Inflammatory macrophage (primary cell): Measurements from ENCODE around the gene LRRC37A.
A peak's percentile ranks its signal among the peaks of the same experiment; 100 is the strongest.
"Not testable (repeated sequence)": the region's sequence is repeated elsewhere in the genome, so short reads cannot be mapped to it uniquely, and the experiment has no call there.

Source experiments
- DNase-seq, 2 donors: peaks; one replicate each; pipeline ENCODE4 v3.0.0-alpha.2; 2020 to 2022

The LRRC37A gene

GRCh38 chr17:46287587-46287986, 7.3 kb upstream of the LRRC37A start:
- not testable (repeated sequence) for DNase-seq

- peak; percentile 78 to 81 for DNase-seq
Observed at GRCh38 chr17:46290906-46291546, 3.9 kb upstream of the LRRC37A start.

GRCh38 chr17:46291618-46292017, 3.3 kb upstream of the LRRC37A start:
- DNase-seq = not testable (repeated sequence)

- DNase-seq = not testable (repeated sequence)
Observed at GRCh38 chr17:46341220-46341619, 46.3 kb downstream of the LRRC37A start.

- not testable (repeated sequence) for DNase-seq
Observed at GRCh38 chr17:46342131-46342530, 47.2 kb downstream of the LRRC37A start.

GRCh38 chr17:46348345-46348744, 53.4 kb downstream of the LRRC37A start:
- not testable (repeated sequence) for DNase-seq

- DNase-seq = not testable (repeated sequence)
Observed at GRCh38 chr17:46349060-46349459, 54.1 kb downstream of the LRRC37A start.

- not testable (repeated sequence) for DNase-seq
Observed at GRCh38 chr17:46353856-46354255, 58.9 kb downstream of the LRRC37A start.

GRCh38 chr17:46361145-46361735, 66.3 kb downstream of the LRRC37A start:
- not testable (repeated sequence) for DNase-seq

- DNase-seq = not testable (repeated sequence)
Observed at GRCh38 chr17:46361755-46362154, 66.8 kb downstream of the LRRC37A start, which contains the start of gene ARL17B. ARL17B (minus strand) TSS chr17:46361766; CDS start chr17:46358397, 3,369 bp downstream.

- DNase-seq = not testable (repeated sequence)
Observed at GRCh38 chr17:46367520-46367919, 72.6 kb downstream of the LRRC37A start.

GRCh38 chr17:46372236-46373229, 77.6 kb downstream of the LRRC37A start:
- not testable (repeated sequence) for DNase-seq

- DNase-seq = not testable (repeated sequence)
Observed at GRCh38 chr17:46373418-46373817, 78.5 kb downstream of the LRRC37A start.

GRCh38 chr17:46383118-46383517, 88.2 kb downstream of the LRRC37A start:
- not testable (repeated sequence) for DNase-seq

- not testable (repeated sequence) for DNase-seq
Observed at GRCh38 chr17:46385491-46385890, 90.6 kb downstream of the LRRC37A start.
